HAP-1 (cell line): Measurements from ENCODE around the gene AKIRIN2.

Source experiments
- DNase-seq, 2 experiments: peaks; one replicate each; pipeline ENCODE4 v3.0.0-alpha.2; 2016 to 2020; ENCODE audit warnings: low spot score in 2 of 2
- H3K27me3 ChIP-seq: fragments of 250-450 bp; sonication (Bioruptor Pico); 2 replicates; pipeline ENCODE4 v1.5.1; 2020; ENCODE audit warnings: low read depth, mild to moderate bottlenecking, moderate library complexity
- H3K36me3 ChIP-seq: fragments of 250-450 bp; sonication (Bioruptor Pico); replicated peaks from 2 replicates; pipeline ENCODE4 v1.5.1; 2020; ENCODE audit warnings: mild to moderate bottlenecking
- H3K4me1 ChIP-seq: fragments of 250-450 bp; sonication (Bioruptor Pico); 2 replicates; pipeline ENCODE4 v1.5.1; 2020; ENCODE audit warnings: mild to moderate bottlenecking
- H3K4me3 ChIP-seq: fragments of 250-450 bp; sonication (Bioruptor Pico); 2 replicates; pipeline ENCODE4 v1.5.1; 2020; ENCODE audit warnings: mild to moderate bottlenecking, moderate library complexity
- H3K9me3 ChIP-seq: fragments of 250-450 bp; sonication (Bioruptor Pico); 2 replicates; pipeline ENCODE4 v1.5.1; 2020; ENCODE audit warnings: mild to moderate bottlenecking, moderate library complexity
- in situ Hi-C: fragments of 300-500 bp; cut with MboI; formaldehyde crosslinking; loops from 3 replicates; pipeline ENCODE4 v1.14.3; 2020; ENCODE audit warnings: low sequenced_read_pairs, inconsistent platforms, mixed read lengths

Gene AKIRIN2

GRCh38 chr6:87641065-87641692, 60.9 kb downstream of the AKIRIN2 start:
- Histone ChIP-seq H3K27me3 (no peaks in the 10 kb centered on the region), H3K9me3 (no peaks in the 10 kb centered on the region), H3K4me3 (no peak overlapping the region), H3K36me3 (peaks cover 3% of the 10 kb centered on the region; the same call in 1 of the 2 replicates), H3K4me1 (peaks cover 3% of the 10 kb centered on the region; the same call in 1 of the 2 replicates)
- no peak for DNase-seq
- in situ Hi-C loops = no loop called here

- Histone ChIP-seq H3K27me3 (no peaks in the 10 kb centered on the region), H3K4me3 (no peak overlapping the region), H3K9me3 (no peaks in the 10 kb centered on the region), H3K4me1 (0 out of 2 replicates have a peak, but pooled peaks cover 3% of the 10 kb centered on the region), H3K36me3 (peaks cover 10% of the 10 kb centered on the region; the same call in 1 of the 2 replicates)
- DNase-seq = no peak
- in situ Hi-C loops = no loop called here
Measured at GRCh38 chr6:87639373-87639772, 62.7 kb downstream of the AKIRIN2 start.

GRCh38 chr6:87637106-87637505, 64.9 kb downstream of the AKIRIN2 start:
- in situ Hi-C loops = no loop called here
- no peaks in the 10 kb centered on the region for H3K27me3 ChIP-seq
- no peak overlapping the region for H3K4me3 ChIP-seq
- no peaks in the 10 kb centered on the region for H3K4me1 ChIP-seq
- H3K9me3 ChIP-seq = no peaks in the 10 kb centered on the region
- peaks cover 12% of the 10 kb centered on the region; the same call in 1 of the 2 replicates for H3K36me3 ChIP-seq
- DNase-seq = no peak

GRCh38 chr6:87636315-87636714, 65.7 kb downstream of the AKIRIN2 start:
- peaks cover 12% of the 10 kb centered on the region; the same call in 1 of the 2 replicates for H3K36me3 ChIP-seq
- no peaks in the 10 kb centered on the region for H3K9me3 ChIP-seq
- in situ Hi-C loops = no loop called here
- no peaks in the 10 kb centered on the region for H3K27me3 ChIP-seq
- no peak overlapping the region for H3K4me3 ChIP-seq
- DNase-seq = no peak
- no peaks in the 10 kb centered on the region for H3K4me1 ChIP-seq

GRCh38 chr6:87633851-87634250, 68.2 kb downstream of the AKIRIN2 start:
- in situ Hi-C loops = no loop called here
- peaks cover 4% of the 10 kb centered on the region; the same call in 1 of the 2 replicates for H3K4me1 ChIP-seq
- H3K4me3 ChIP-seq = no peak overlapping the region
- H3K9me3 ChIP-seq = no peaks in the 10 kb centered on the region
- H3K27me3 ChIP-seq = no peaks in the 10 kb centered on the region
- no peak for DNase-seq
- peaks cover 12% of the 10 kb centered on the region; the same call in 1 of the 2 replicates for H3K36me3 ChIP-seq

- Histone ChIP-seq H3K4me1 (peaks cover 10% of the 10 kb centered on the region; the same call in 1 of the 2 replicates), H3K4me3 (no peak overlapping the region), H3K9me3 (no peaks in the 10 kb centered on the region), H3K27me3 (no peaks in the 10 kb centered on the region), H3K36me3 (0 out of 2 replicates have a peak, but pooled peaks cover 16% of the 10 kb centered on the region)
- in situ Hi-C loops = no loop called here
- no peak for DNase-seq
Measured at GRCh38 chr6:87630746-87631145, 71.3 kb downstream of the AKIRIN2 start.

GRCh38 chr6:87628881-87629280, 73.2 kb downstream of the AKIRIN2 start:
- DNase-seq = no peak
- Histone ChIP-seq H3K4me3 (no peak overlapping the region), H3K27me3 (no peaks in the 10 kb centered on the region), H3K9me3 (no peaks in the 10 kb centered on the region), H3K36me3 (peaks cover 13% of the 10 kb centered on the region), H3K4me1 (peaks cover 10% of the 10 kb centered on the region; the same call in 1 of the 2 replicates)
- in situ Hi-C loops = no loop called here

- DNase-seq = no peak
- Histone ChIP-seq H3K4me3 (no peak overlapping the region), H3K9me3 (no peaks in the 10 kb centered on the region), H3K27me3 (no peaks in the 10 kb centered on the region), H3K36me3 (peaks cover 14% of the 10 kb centered on the region), H3K4me1 (peaks cover 10% of the 10 kb centered on the region; the same call in 1 of the 2 replicates)
- in situ Hi-C loops = no loop called here
Measured at GRCh38 chr6:87628424-87628823, 73.6 kb downstream of the AKIRIN2 start.
